B cell (primary cell): ENCODE results near the gene BCL10. TPM values are rescaled to one million over a fixed set of nuclear protein-coding genes. Genes with fewer than 3 reads are reported as not detected.

ENCODE experiments used
- ATAC-seq: fragments of 200-7000 bp; cut with Tn5 transposase; one replicate; pipeline ENCODE4 v1.10.0; 2021; ENCODE audit warnings: low read depth, mild to moderate bottlenecking, moderate number of reproducible peaks, moderate library complexity
- CTCF ChIA-PET: fragments of 350-600 bp; sonication (Branson Sonifier 250); formaldehyde crosslinking; loops from one replicate; lab custom pipeline; 2021; ENCODE audit warnings: antibody characterized with exemption, inconsistent platforms; lab: Charles Lee
- POLR2A ChIA-PET: fragments of 350-600 bp; sonication (Branson Sonifier 250); formaldehyde crosslinking; loops from one replicate; lab custom pipeline; 2021; ENCODE audit warnings: antibody characterized with exemption; lab: Charles Lee
- DNase-seq: peaks from one replicate; pipeline ENCODE4 v3.0.0; 2013
- H2AFZ ChIP-seq: 2 replicates; pipeline ENCODE4 v1.6.1; 2012; ENCODE audit warnings: mild to moderate bottlenecking, low read depth, low read length; ENCODE audit not compliant: insufficient read depth, poor library complexity, severe bottlenecking
- H3K27ac ChIP-seq, 2 donors: 1 replicate in 1 of 2; 2 replicates in 1 of 2; pipeline ENCODE4 v1.5.1; 2012 to 2013; ENCODE audit warnings: low read length in 2 of 2, mild to moderate bottlenecking in 2 of 2, moderate library complexity in 1 of 2
- H3K27me3 ChIP-seq, 4 experiments: fragments of 200-600 bp in 1 of 4; sonication (generic) in 1 of 4; replicated peaks in 1 of 4; 1 replicate in 2 of 4; 2 replicates in 2 of 4; pipeline versions ENCODE4 v1.6.1 to v1.7.0; 2013 to 2016; ENCODE audit warnings: low read length in 3 of 4, mild to moderate bottlenecking in 2 of 4, mixed read lengths in 1 of 4, moderate library complexity in 1 of 4; ENCODE audit not compliant: insufficient read depth in 4 of 4, control insufficient read depth in 3 of 4; ENCODE audit errors: control extremely low read depth in 1 of 4
- H3K36me3 ChIP-seq, 2 experiments: replicated peaks in 1 of 2; 1 replicate in 1 of 2; 2 replicates in 1 of 2; pipeline versions ENCODE4 v1.6.1 to v1.7.1; 2013; ENCODE audit warnings: low read length in 1 of 2; ENCODE audit not compliant: insufficient read depth in 2 of 2, control insufficient read depth in 1 of 2; ENCODE audit errors: control extremely low read depth in 1 of 2, extremely low read depth in 1 of 2
- H3K4me1 ChIP-seq, 2 donors: fragments of 200-600 bp in 1 of 2; sonication (generic) in 1 of 2; 1 replicate in 1 of 2; 2 replicates in 1 of 2; pipeline versions ENCODE4 v1.5.1 to v1.6.1; 2013 to 2017; ENCODE audit warnings: low read length in 2 of 2; ENCODE audit not compliant: control insufficient read depth in 2 of 2, insufficient read depth in 2 of 2
- H3K4me2 ChIP-seq: replicated peaks from 2 replicates; pipeline ENCODE3; 2012; ENCODE audit warnings: mild to moderate bottlenecking, low read depth, low read length; ENCODE audit not compliant: poor library complexity, severe bottlenecking
- H3K4me3 ChIP-seq, 5 experiments: fragments of 200-600 bp in 1 of 5; sonication (generic) in 1 of 5; 1 replicate in 3 of 5; 2 replicates in 2 of 5; pipeline versions ENCODE4 v1.5.1 to v1.7.0; 2011 to 2016; ENCODE audit warnings: low read length in 4 of 5, mild to moderate bottlenecking in 4 of 5, low read depth in 2 of 5, control low read depth in 1 of 5, moderate library complexity in 1 of 5; ENCODE audit not compliant: insufficient read depth in 1 of 5; ENCODE audit errors: control extremely low read depth in 1 of 5, extremely low read depth in 1 of 5
- H3K79me2 ChIP-seq: fragments of 200-600 bp; sonication (generic); one replicate; pipeline ENCODE4 v1.6.0; 2016; ENCODE audit warnings: low read length; ENCODE audit not compliant: control insufficient read depth, insufficient read depth
- H3K9ac ChIP-seq: fragments of 200-600 bp; sonication (generic); 2 replicates; pipeline ENCODE4 v1.6.1; 2017; ENCODE audit warnings: mild to moderate bottlenecking, low read length, moderate library complexity
- H3K9me3 ChIP-seq, 3 donors: one replicate each; pipeline versions ENCODE4 v1.6.1 to v1.7.1; 2013; ENCODE audit warnings: low read length in 2 of 3; ENCODE audit not compliant: control insufficient read depth in 2 of 3, insufficient read depth in 1 of 3; ENCODE audit errors: control extremely low read depth in 1 of 3
- H4K20me1 ChIP-seq: 2 replicates; pipeline ENCODE4 v1.6.0; 2012; ENCODE audit warnings: mild to moderate bottlenecking, low read length; ENCODE audit not compliant: insufficient read depth, control insufficient read depth, poor library complexity, severe bottlenecking
- H3K27ac Mint-ChIP-seq: one replicate; pipeline ENCODE4 v1.8.0; 2021; ENCODE audit warnings: mixed read lengths
- H3K27me3 Mint-ChIP-seq: one replicate; pipeline ENCODE4 v1.8.0; 2021; ENCODE audit warnings: mixed read lengths
- H3K4me1 Mint-ChIP-seq: one replicate; pipeline ENCODE4 v1.8.0; 2021; ENCODE audit warnings: mixed read lengths
- H3K4me3 Mint-ChIP-seq: one replicate; pipeline ENCODE4 v1.8.0; 2021; ENCODE audit warnings: mixed read lengths
- H3K9me3 Mint-ChIP-seq: one replicate; pipeline ENCODE4 v1.8.0; 2022; ENCODE audit warnings: mixed read lengths; ENCODE audit not compliant: insufficient read depth
- EZH2 ChIP-seq: IDR thresholded peaks from 2 replicates; pipeline ENCODE4 v1.6.1; 2012; ENCODE audit warnings: borderline replicate concordance, low read depth, mild to moderate bottlenecking, moderate library complexity, low read length; ENCODE audit not compliant: insufficient read depth, poor library complexity, severe bottlenecking
- WGBS: methylation state at CpG from one replicate; pipeline ENCODE4 v1.1.5; 2013; ENCODE audit warnings: missing lambda C conversion rate; ENCODE audit not compliant: insufficient coverage; 5-methylcytosine and 5-hydroxymethylcytosine counted together
- intact Hi-C: fragments of 100-400 bp; cut with micrococcal nuclease; formaldehyde crosslinking; loops from one replicate; pipeline ENCODE4 v1.10.0; 2022
- polyA plus RNA-seq: library from polyadenylated mRNA; depleted of rRNA; stranded (reverse); fragments of >200 nt; gene quantifications from 2 replicates; pipeline ENCODE4 v1.2.3, GENCODE V29; 2012
- total RNA-seq, 2 donors: library from RNA; stranded (reverse); fragments of 120-200 nt in 1 of 2; gene quantifications; 1 replicate in 1 of 2; 2 replicates in 1 of 2; pipeline versions ENCODE4 v1.2.3 to v1.2.4, GENCODE V29; 2013 to 2022
- TF ChIP-seq, protein P1 (sequence below): fragments of 200-600 bp; IDR thresholded peaks from one replicate; pipeline ENCODE4 v1.8.0; 2022; ENCODE audit warnings: antibody characterized with exemption, mild to moderate bottlenecking

The BCL10 gene
- total and polyA plus RNA-seq, 2 donors (not counting 1 experiment from before 2014, with no cell fraction given), result 26.2 to 60.5 TPM

DNA sequence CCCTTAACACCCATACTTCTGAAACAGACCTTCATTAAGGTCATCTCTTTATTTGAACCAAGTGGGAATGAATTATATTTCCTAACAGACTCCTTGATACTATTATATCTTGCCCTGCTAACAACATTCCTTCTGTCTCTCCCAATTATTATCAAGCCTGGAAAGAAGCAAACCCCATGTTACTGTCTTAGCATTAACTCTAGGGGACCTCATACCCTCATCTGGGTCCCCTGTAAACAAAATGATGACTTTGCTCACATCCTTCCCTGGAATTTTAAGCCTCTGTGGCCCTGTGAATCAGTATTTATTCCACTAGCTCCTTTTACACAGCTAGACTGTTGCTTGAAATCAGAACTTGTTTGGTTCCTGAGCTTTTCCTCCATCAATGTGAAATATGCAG lies 38.3 kb upstream of the BCL10 start:
- no peaks in the 10 kb centered on the region for H3K4me1 Mint-ChIP-seq
- no peak overlapping the region for H3K9ac ChIP-seq
- ATAC-seq, result no peak

DNA sequence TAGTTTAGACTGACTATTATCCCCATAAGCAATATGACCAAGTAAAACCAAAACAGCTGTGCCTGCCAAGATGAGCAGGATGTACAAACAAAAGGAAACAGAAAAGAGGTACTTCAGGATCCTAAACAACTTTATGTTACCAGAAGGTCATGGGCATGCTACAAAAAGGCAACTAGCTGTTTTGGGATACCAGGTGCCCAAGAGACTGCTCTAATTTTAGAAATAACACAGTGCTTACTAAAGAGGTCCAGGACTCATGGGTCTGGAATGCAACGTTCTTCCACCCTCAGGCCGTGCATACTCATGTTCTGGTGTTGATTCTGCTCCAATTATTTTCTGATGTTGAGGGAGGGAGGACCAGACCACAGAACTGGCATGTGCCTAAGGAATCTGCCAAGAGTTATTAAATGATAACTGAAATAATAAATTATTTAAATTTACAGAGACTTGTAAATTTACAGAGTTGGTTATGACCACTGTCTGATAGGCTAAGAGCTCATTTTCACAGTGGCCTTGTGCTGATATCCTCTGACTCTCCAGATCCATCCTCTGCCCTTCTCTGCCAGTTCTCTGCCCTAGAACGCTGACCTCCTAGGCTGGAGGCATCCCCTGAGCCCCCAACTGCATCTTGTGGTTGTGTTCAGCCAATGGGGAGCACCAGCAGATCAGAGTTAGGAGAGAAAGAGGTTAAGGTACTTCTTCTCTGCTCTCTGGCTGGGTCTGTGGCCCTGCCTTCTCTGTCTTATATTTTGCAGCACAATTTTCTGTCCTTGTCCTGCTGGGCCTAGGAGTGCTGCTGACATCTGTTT lies 37.7 kb upstream of the BCL10 start:
- Histone ChIP-seq H3K79me2 (no peaks in the 10 kb centered on the region), H3K27me3 (peaks cover 0 to 12% (median 4%) of the 10 kb centered on the region in 4 experiments), H3K27ac (no peak overlapping the region), H3K4me1 (no peaks in the 10 kb centered on the region), H3K4me2 (no peak overlapping the region), H2AFZ (no peak overlapping the region), H3K9ac (no peak overlapping the region), H3K36me3 (no peaks in the 10 kb centered on the region), H4K20me1 (no peaks in the 10 kb centered on the region), H3K4me3 (no peak overlapping the region), H3K9me3 (no peaks in the 10 kb centered on the region)
- DNase-seq, result no peak
- CTCF ChIA-PET, result no interaction called here
- Mint-ChIP-seq H3K27me3 (peaks cover 16% of the 10 kb centered on the region), H3K4me1 (no peaks in the 10 kb centered on the region), H3K4me3 (no peak overlapping the region), H3K27ac (no peak overlapping the region), H3K9me3 (no peaks in the 10 kb centered on the region)
- intact Hi-C loops, result no loop called here
- TF ChIP-seq, protein P1, sequence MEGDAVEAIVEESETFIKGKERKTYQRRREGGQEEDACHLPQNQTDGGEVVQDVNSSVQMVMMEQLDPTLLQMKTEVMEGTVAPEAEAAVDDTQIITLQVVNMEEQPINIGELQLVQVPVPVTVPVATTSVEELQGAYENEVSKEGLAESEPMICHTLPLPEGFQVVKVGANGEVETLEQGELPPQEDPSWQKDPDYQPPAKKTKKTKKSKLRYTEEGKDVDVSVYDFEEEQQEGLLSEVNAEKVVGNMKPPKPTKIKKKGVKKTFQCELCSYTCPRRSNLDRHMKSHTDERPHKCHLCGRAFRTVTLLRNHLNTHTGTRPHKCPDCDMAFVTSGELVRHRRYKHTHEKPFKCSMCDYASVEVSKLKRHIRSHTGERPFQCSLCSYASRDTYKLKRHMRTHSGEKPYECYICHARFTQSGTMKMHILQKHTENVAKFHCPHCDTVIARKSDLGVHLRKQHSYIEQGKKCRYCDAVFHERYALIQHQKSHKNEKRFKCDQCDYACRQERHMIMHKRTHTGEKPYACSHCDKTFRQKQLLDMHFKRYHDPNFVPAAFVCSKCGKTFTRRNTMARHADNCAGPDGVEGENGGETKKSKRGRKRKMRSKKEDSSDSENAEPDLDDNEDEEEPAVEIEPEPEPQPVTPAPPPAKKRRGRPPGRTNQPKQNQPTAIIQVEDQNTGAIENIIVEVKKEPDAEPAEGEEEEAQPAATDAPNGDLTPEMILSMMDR, result no peak
- no peak for TF ChIP-seq EZH2
- POLR2A ChIA-PET, result no interaction called here
- no peak for ATAC-seq
- 90% methylated on average over 2 of the region's 3 CpGs for WGBS

More for the DNA sequence above, 38.3 kb upstream of the BCL10 start:
- Histone ChIP-seq H3K79me2 (no peaks in the 10 kb centered on the region), H3K27me3 (peaks cover 0 to 12% (median 2%) of the 10 kb centered on the region in 4 experiments), H3K9me3 (no peaks in the 10 kb centered on the region), H2AFZ (no peak overlapping the region), H3K36me3 (no peaks in the 10 kb centered on the region), H3K27ac (no peak overlapping the region), H3K4me2 (no peak overlapping the region), H4K20me1 (no peaks in the 10 kb centered on the region), H3K4me1 (no peaks in the 10 kb centered on the region), H3K4me3 (no peak overlapping the region)
- H3K27me3 Mint-ChIP-seq, result peaks cover 12% of the 10 kb centered on the region
- no peak overlapping the region for H3K4me3 Mint-ChIP-seq
- POLR2A ChIA-PET, result no interaction called here
- CTCF ChIA-PET, result interaction anchor here (1.8 kb wide), 1 partner anchor 10 kb away, joined by 5 read pairs; no protein-coding TSS in a partner anchor
- no peak for DNase-seq
- intact Hi-C loops, result no loop called here
- H3K9me3 Mint-ChIP-seq, result no peaks in the 10 kb centered on the region
- no peak overlapping the region for H3K27ac Mint-ChIP-seq
- TF ChIP-seq EZH2, result no peak
- TF ChIP-seq, protein P1, result no peak
